SK-N-SH treated with all-trans-retinoic acid at 6 μM for 48 hours (cell line): ENCODE data around the gene ZNF469.

Source experiments
- ATAC-seq: fragments of 200-7000 bp; cut with Tn5 transposase; 3 replicates; pipeline ENCODE4 v1.9.1; 2020; ENCODE audit warnings: mild to moderate bottlenecking, moderate library complexity
- BACH2 ChIP-seq: fragments of 250-450 bp; sonication (Bioruptor Pico); IDR thresholded peaks from 2 replicates; pipeline ENCODE4 v1.9.0; 2021; ENCODE audit warnings: mild to moderate bottlenecking, borderline replicate concordance
- CSDC2 ChIP-seq: fragments of 250-450 bp; sonication (Bioruptor Pico); IDR thresholded peaks from 2 replicates; pipeline ENCODE4 v1.5.0; 2020; ENCODE audit warnings: mild to moderate bottlenecking, moderate library complexity
- ESRRG ChIP-seq: fragments of 250-450 bp; sonication (Bioruptor Pico); IDR thresholded peaks from 2 replicates; pipeline ENCODE4 v1.6.1; 2021; ENCODE audit warnings: mild to moderate bottlenecking
- GLIS3 ChIP-seq: fragments of 250-450 bp; sonication (Bioruptor Pico); IDR thresholded peaks from 2 replicates; pipeline ENCODE4 v1.5.0; 2020; ENCODE audit warnings: mild to moderate bottlenecking, moderate library complexity
- ISL1 ChIP-seq: fragments of 250-450 bp; sonication (Bioruptor Pico); IDR thresholded peaks from 2 replicates; pipeline ENCODE4 v2.1.2; 2022; ENCODE audit warnings: mild to moderate bottlenecking, moderate library complexity
- OSR1 ChIP-seq: fragments of 250-450 bp; sonication (Bioruptor Pico); IDR thresholded peaks from 2 replicates; pipeline ENCODE4 v1.8.0; 2022; ENCODE audit warnings: moderate library complexity, mild to moderate bottlenecking, inconsistent platforms
- PPARA ChIP-seq: fragments of 250-450 bp; sonication (Bioruptor Pico); IDR thresholded peaks from 2 replicates; pipeline ENCODE4 v1.5.0; 2020; ENCODE audit warnings: mild to moderate bottlenecking, borderline replicate concordance
- RARB ChIP-seq: fragments of 250-450 bp; sonication (Bioruptor Pico); IDR thresholded peaks from 2 replicates; pipeline ENCODE4 v1.8.0; 2021; ENCODE audit warnings: mild to moderate bottlenecking, moderate library complexity
- SNAI2 ChIP-seq: fragments of 250-450 bp; sonication (Bioruptor Pico); IDR thresholded peaks from 2 replicates; pipeline ENCODE4 v1.5.0; 2020; ENCODE audit warnings: mild to moderate bottlenecking, moderate library complexity
- TCF4 ChIP-seq: fragments of 250-450 bp; sonication (Bioruptor Pico); IDR thresholded peaks from 2 replicates; pipeline ENCODE4 v1.8.0; 2021; ENCODE audit warnings: mild to moderate bottlenecking, moderate library complexity, borderline replicate concordance
- TOX ChIP-seq: fragments of 250-450 bp; sonication (Bioruptor Pico); IDR thresholded peaks from 2 replicates; pipeline ENCODE4 v1.8.0; 2021; ENCODE audit warnings: mild to moderate bottlenecking, moderate library complexity, borderline replicate concordance
- ZC3H10 ChIP-seq: fragments of 250-450 bp; sonication (Bioruptor Pico); IDR thresholded peaks from 2 replicates; pipeline ENCODE4 v1.5.1; 2021; ENCODE audit warnings: mild to moderate bottlenecking, moderate library complexity
- ZFP3 ChIP-seq: fragments of 250-450 bp; sonication (Bioruptor Pico); IDR thresholded peaks from 2 replicates; pipeline ENCODE4 v1.5.0; 2020; ENCODE audit warnings: mild to moderate bottlenecking, moderate library complexity
- ZNF565 ChIP-seq: fragments of 450-650 bp; formaldehyde crosslinking; conservative IDR thresholded peaks from 2 replicates; pipeline ENCODE4 v1.5.0; 2020; ENCODE audit warnings: low read depth, mild to moderate bottlenecking, moderate library complexity
- ZNF70 ChIP-seq: fragments of 450-650 bp; formaldehyde crosslinking; IDR thresholded peaks from 2 replicates; pipeline ENCODE4 v1.5.0; 2020; ENCODE audit warnings: mild to moderate bottlenecking, moderate library complexity
- ZNF8 ChIP-seq: fragments of 450-650 bp; formaldehyde crosslinking; IDR thresholded peaks from 2 replicates; pipeline ENCODE4 v1.5.0; 2020; ENCODE audit warnings: mild to moderate bottlenecking, moderate library complexity
- TF ChIP-seq, protein P1 (sequence below): fragments of 250-450 bp; sonication (Bioruptor Pico); IDR thresholded peaks from 2 replicates; pipeline ENCODE4 v1.5.1; 2020; ENCODE audit warnings: low read depth, mild to moderate bottlenecking, moderate library complexity
- TF ChIP-seq, protein P2 (sequence below): fragments of 250-450 bp; sonication (Bioruptor Pico); IDR thresholded peaks from 2 replicates; pipeline ENCODE4 v1.8.0; 2021; ENCODE audit warnings: low read depth, mild to moderate bottlenecking, moderate library complexity, borderline replicate concordance
- TF ChIP-seq, protein P3 (sequence below): fragments of 250-450 bp; sonication (Bioruptor Pico); IDR thresholded peaks from 2 replicates; pipeline ENCODE4 v1.5.1; 2021; ENCODE audit warnings: mild to moderate bottlenecking, moderate library complexity
- TF ChIP-seq, protein P4 (sequence below): fragments of 250-450 bp; sonication (Bioruptor Pico); IDR thresholded peaks from 2 replicates; pipeline ENCODE4 v1.5.0; 2020; ENCODE audit warnings: mild to moderate bottlenecking, moderate library complexity
- TF ChIP-seq, protein P5 (sequence below): fragments of 250-450 bp; sonication (Bioruptor Pico); IDR thresholded peaks from 2 replicates; pipeline ENCODE4 v1.8.0; 2020; ENCODE audit warnings: mild to moderate bottlenecking, moderate library complexity, borderline replicate concordance

The ZNF469 gene

DNA sequence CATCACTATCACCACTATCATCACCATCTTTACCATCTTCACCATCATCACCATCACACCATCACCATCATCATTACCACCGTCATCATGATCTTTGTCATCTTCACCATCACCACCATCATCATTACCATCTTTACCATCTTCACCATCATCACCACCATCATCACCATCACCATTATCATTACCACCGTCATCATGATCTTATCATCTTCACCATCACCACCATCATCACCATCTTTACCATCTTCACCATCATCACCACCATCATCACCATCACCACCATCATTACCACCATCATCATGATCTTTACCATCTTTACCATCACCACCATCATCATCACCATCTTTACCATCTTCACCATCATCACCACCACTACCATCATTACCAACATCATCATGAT is 10.2 kb upstream of the ZNF469 start:
- no peak for TF ChIP-seq ZNF70 (CRISPR knock-in tag)
- ATAC-seq: no peak

DNA sequence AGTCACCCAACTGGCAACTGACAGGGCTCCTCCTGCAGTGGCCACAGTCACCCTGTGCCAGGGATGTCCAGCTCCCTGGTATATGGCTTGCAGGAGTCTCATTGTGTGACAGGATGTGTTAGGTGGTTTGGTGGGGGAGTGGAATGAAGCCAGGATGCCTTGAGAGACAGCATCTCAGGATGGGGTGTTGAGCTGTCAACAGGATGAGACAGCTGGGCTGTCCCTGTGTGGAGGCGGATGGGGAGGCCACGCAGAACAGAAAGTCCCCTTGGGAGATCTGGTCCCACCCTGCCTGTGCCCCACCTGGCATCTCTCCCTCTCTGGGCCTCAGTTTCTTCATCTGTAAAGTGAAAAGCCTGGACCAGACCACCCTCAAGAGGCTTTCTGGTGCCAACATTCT is 9.5 kb upstream of the ZNF469 start:
- no peak for TF ChIP-seq OSR1 (CRISPR knock-in tag)
- no peak for TF ChIP-seq CSDC2 (CRISPR knock-in tag)
- TF ChIP-seq, protein P1, sequence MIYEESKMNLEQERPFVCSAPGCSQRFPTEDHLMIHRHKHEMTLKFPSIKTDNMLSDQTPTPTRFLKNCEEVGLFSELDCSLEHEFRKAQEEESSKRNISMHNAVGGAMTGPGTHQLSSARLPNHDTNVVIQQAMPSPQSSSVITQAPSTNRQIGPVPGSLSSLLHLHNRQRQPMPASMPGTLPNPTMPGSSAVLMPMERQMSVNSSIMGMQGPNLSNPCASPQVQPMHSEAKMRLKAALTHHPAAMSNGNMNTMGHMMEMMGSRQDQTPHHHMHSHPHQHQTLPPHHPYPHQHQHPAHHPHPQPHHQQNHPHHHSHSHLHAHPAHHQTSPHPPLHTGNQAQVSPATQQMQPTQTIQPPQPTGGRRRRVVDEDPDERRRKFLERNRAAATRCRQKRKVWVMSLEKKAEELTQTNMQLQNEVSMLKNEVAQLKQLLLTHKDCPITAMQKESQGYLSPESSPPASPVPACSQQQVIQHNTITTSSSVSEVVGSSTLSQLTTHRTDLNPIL (CRISPR knock-in tag): no peak
- no peak for TF ChIP-seq ZNF70 (CRISPR knock-in tag)
- TF ChIP-seq, protein P2, sequence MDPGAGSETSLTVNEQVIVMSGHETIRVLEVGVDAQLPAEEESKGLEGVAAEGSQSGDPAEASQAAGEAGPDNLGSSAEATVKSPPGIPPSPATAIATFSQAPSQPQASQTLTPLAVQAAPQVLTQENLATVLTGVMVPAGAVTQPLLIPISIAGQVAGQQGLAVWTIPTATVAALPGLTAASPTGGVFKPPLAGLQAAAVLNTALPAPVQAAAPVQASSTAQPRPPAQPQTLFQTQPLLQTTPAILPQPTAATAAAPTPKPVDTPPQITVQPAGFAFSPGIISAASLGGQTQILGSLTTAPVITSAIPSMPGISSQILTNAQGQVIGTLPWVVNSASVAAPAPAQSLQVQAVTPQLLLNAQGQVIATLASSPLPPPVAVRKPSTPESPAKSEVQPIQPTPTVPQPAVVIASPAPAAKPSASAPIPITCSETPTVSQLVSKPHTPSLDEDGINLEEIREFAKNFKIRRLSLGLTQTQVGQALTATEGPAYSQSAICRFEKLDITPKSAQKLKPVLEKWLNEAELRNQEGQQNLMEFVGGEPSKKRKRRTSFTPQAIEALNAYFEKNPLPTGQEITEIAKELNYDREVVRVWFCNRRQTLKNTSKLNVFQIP (CRISPR knock-in tag): no peak
- TF ChIP-seq TOX (CRISPR knock-in tag): no peak
- TF ChIP-seq, protein P3, sequence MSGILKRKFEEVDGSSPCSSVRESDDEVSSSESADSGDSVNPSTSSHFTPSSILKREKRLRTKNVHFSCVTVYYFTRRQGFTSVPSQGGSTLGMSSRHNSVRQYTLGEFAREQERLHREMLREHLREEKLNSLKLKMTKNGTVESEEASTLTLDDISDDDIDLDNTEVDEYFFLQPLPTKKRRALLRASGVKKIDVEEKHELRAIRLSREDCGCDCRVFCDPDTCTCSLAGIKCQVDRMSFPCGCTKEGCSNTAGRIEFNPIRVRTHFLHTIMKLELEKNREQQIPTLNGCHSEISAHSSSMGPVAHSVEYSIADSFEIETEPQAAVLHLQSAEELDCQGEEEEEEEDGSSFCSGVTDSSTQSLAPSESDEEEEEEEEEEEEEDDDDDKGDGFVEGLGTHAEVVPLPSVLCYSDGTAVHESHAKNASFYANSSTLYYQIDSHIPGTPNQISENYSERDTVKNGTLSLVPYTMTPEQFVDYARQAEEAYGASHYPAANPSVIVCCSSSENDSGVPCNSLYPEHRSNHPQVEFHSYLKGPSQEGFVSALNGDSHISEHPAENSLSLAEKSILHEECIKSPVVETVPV: no peak
- no peak for TF ChIP-seq ZC3H10 (CRISPR knock-in tag)
- TF ChIP-seq SNAI2 (CRISPR knock-in tag): no peak
- TF ChIP-seq, protein P4, sequence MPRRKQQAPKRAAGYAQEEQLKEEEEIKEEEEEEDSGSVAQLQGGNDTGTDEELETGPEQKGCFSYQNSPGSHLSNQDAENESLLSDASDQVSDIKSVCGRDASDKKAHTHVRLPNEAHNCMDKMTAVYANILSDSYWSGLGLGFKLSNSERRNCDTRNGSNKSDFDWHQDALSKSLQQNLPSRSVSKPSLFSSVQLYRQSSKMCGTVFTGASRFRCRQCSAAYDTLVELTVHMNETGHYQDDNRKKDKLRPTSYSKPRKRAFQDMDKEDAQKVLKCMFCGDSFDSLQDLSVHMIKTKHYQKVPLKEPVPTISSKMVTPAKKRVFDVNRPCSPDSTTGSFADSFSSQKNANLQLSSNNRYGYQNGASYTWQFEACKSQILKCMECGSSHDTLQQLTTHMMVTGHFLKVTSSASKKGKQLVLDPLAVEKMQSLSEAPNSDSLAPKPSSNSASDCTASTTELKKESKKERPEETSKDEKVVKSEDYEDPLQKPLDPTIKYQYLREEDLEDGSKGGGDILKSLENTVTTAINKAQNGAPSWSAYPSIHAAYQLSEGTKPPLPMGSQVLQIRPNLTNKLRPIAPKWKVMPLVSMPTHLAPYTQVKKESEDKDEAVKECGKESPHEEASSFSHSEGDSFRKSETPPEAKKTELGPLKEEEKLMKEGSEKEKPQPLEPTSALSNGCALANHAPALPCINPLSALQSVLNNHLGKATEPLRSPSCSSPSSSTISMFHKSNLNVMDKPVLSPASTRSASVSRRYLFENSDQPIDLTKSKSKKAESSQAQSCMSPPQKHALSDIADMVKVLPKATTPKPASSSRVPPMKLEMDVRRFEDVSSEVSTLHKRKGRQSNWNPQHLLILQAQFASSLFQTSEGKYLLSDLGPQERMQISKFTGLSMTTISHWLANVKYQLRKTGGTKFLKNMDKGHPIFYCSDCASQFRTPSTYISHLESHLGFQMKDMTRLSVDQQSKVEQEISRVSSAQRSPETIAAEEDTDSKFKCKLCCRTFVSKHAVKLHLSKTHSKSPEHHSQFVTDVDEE (CRISPR knock-in tag): no peak
- TF ChIP-seq ISL1 (CRISPR knock-in tag): no peak
- no peak for TF ChIP-seq ZFP3

DNA sequence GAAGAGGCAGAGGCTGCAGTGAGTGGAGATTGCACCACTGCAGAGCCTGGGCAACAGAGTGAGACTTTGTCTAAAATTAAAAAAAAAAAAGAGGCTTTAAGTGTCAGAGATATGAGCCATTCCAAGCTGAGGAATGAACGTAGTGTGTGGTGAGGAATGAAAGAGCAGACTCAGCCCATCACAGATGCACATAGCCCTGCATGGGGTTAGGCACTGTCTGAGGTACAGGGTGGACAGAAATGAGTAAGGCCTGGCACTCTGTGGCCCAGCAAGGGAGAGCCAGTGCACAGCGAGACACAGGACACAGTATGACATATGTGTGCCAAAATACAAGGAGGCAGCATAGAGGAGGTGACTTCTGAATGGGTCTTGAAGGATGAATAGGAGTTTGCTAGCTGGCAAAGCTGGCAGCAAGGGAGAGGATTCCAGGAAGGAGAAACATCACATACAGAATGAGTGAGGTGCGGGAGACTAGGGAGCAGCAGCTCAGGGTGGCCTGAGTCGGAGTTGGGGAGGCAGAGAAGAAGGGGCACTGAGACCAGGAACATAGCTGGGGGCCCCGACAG is 8.7 kb upstream of the ZNF469 start:
- ATAC-seq: no peak

More for the DNA sequence above, 9.5 kb upstream of the ZNF469 start:
- no peak for ATAC-seq

DNA sequence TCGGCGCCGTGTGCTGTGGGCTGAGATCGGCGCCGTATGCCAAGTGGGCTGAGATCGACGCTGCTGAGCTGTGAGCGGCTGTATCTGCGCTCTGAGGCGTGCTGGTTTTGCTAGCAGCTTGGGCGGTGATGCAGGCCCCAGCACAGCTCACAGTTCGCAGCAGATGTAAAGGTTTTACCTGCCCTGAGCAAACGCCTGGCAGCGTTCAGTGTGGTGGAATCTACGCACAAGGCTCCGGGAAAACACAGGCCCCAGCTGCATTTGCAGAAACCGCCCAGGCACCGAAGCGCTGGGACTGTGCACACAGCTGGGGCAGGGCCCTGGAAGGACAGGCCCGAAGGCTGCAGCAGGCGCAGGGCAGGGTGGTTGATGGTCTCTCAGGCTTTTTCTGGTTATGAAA is 8.0 kb upstream of the ZNF469 start:
- no peak for TF ChIP-seq ISL1 (CRISPR knock-in tag)
- no peak for ATAC-seq

More for the DNA sequence above, 8.7 kb upstream of the ZNF469 start:
- TF ChIP-seq ZFP3 (peak; percentile 93), SNAI2 (CRISPR knock-in tag) (no peak), RARB (CRISPR knock-in tag) (no peak), TCF4 (no peak)

DNA sequence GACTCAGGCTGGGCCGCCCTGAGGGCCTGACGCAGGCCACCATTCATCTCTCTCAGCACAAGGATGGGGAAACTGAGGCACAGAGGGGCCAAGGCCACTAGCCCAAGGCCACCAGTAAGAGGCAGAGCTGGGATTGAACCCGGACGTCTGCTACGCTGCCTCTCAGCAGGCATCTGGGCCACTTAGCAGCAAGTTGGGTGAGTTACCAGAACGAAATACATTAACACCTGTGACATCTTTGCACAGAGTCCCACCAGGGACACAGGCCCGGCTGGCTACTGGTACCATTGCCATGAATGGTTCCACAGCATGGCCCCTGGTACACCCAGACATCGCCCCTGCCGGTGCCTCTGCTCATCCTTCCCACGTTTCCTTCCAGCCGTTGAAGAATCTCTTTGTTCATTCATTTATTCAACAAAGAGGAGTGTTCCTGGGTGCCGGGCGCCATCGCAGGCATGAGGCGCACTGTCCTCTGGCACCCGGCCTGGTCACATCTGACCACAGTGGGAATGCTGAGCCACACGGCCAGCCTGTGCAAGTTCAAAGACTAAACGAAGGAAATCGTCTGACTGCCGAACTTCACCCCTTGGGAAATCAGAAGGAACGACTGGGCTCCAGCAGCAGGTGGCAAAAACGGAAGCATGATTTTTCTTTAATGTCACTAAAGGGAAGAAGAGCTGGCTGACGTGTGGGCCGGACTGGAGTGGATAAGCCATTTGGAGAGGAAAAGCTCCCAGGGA is 7.4 kb upstream of the ZNF469 start:
- ATAC-seq: no peak
- TF ChIP-seq RARB (CRISPR knock-in tag): no peak
- TF ChIP-seq ZNF8 (CRISPR knock-in tag): no peak
- no peak for TF ChIP-seq ISL1 (CRISPR knock-in tag)
- no peak for TF ChIP-seq GLIS3 (CRISPR knock-in tag)
- TF ChIP-seq, protein P3: no peak
- TF ChIP-seq PPARA (CRISPR knock-in tag): no peak
- TF ChIP-seq BACH2 (CRISPR knock-in tag): no peak
- TF ChIP-seq, protein P1 (CRISPR knock-in tag): no peak
- TF ChIP-seq, protein P5, sequence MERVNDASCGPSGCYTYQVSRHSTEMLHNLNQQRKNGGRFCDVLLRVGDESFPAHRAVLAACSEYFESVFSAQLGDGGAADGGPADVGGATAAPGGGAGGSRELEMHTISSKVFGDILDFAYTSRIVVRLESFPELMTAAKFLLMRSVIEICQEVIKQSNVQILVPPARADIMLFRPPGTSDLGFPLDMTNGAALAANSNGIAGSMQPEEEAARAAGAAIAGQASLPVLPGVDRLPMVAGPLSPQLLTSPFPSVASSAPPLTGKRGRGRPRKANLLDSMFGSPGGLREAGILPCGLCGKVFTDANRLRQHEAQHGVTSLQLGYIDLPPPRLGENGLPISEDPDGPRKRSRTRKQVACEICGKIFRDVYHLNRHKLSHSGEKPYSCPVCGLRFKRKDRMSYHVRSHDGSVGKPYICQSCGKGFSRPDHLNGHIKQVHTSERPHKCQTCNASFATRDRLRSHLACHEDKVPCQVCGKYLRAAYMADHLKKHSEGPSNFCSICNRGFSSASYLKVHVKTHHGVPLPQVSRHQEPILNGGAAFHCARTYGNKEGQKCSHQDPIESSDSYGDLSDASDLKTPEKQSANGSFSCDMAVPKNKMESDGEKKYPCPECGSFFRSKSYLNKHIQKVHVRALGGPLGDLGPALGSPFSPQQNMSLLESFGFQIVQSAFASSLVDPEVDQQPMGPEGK: no peak
- TF ChIP-seq ESRRG (CRISPR knock-in tag): no peak
- TF ChIP-seq ZNF565 (CRISPR knock-in tag): no peak
- TF ChIP-seq OSR1 (CRISPR knock-in tag): no peak
